Skin epidermis (tissue), 12 donors: Measurements from ENCODE around the gene SH2D4B.

Experiments used
- H3K27ac ChIP-seq, 21 experiments: fragments of 200-600 bp; sonication (generic) in 11 of 21; one replicate each; pipeline ENCODE4 v1.5.0; 2020; ENCODE audit warnings: mild to moderate bottlenecking in 3 of 21, inconsistent platforms in 2 of 21, moderate library complexity in 2 of 21
- H3K4me3 ChIP-seq, 7 experiments: fragments of 200-600 bp; sonication (generic) in 2 of 7; one replicate each; pipeline ENCODE4 v1.5.0; 2020; ENCODE audit warnings: inconsistent platforms in 2 of 7, mild to moderate bottlenecking in 2 of 7, moderate library complexity in 1 of 7

Gene SH2D4B

GRCh38 chr10:80609331-80609730 lies 71.6 kb downstream of the SH2D4B start:
- no peak overlapping the region for H3K4me3 ChIP-seq
- no peak overlapping the region for H3K27ac ChIP-seq

GRCh38 chr10:80611481-80612185 lies 73.9 kb downstream of the SH2D4B start:
- Histone ChIP-seq H3K4me3 (no peak overlapping the region), H3K27ac (no peak overlapping the region)

DNA sequence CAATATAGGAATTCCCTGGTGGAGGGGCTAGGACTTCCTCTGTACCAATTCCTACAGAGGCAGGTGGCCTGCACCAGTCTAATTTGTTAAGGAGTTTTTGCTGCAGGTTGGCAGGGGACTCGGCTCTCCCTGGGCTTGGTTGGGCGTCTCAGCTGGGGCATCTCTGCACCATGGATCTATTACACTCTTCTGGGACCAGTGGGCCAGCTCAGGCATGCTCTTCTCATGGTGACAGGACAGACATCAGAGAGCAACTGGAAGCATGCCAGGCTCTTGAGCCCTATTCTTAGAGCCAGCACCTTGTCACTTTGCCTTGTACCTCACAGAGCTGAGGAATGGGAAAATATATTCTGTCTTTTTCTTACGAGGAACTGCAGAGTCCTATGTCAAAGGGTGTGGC lies 74.6 kb downstream of the SH2D4B start:
- Histone ChIP-seq H3K27ac (no peak overlapping the region), H3K4me3 (no peak overlapping the region)

GRCh38 chr10:80613466-80614170 lies 75.9 kb downstream of the SH2D4B start:
- Histone ChIP-seq H3K27ac (no peak overlapping the region), H3K4me3 (no peak overlapping the region)

DNA sequence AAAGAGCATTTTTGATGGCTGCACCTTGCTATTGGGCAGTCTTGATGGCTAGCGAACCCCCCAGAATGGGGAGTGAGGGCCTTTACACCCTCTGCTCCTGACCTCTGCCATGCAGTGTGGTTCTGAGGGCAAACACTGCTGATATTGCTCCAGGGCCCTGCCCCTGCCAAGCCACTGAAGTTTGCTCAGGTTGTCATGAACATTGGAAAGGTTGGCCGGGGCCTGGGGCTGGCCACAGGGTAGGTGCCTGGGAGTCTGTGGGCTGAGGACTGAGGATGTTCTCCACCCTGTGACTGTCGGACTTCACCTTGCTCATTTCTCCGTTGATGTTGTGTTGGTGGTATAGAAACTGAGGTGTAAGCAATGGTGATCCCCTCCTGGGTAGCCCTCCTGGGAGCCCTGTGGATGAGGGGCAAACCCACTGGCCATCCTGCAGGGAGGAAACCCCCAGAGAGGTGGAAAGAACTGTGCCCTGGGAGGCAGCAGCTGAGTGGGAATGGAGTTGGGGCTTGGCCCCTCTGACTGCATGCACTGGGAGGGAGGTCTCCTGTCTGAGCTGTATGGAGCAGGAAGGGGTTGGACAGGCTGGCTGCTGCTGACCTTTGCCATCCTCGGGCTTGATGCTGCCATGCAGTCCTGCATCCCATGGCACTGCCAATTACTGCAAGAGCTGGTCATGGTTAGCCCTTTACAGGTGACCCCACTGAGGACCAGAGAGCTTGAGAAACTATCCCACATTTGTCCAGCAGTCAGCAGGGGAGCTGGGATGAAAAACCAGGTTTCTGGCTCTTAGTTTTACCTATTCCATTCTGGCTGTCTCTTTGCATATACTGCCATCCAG lies 77.1 kb downstream of the SH2D4B start:
- no peak overlapping the region for H3K4me3 ChIP-seq
- no peak overlapping the region for H3K27ac ChIP-seq

- H3K4me3 ChIP-seq, result no peak overlapping the region
Measured at GRCh38 chr10:80617807-80618206, 80.1 kb downstream of the SH2D4B start.

GRCh38 chr10:80619036-80619435 lies 81.3 kb downstream of the SH2D4B start:
- Histone ChIP-seq H3K4me3 (no peak overlapping the region), H3K27ac (no peak overlapping the region)

More at GRCh38 chr10:80617807-80618206, 80.1 kb downstream of the SH2D4B start:
- no peak overlapping the region for H3K27ac ChIP-seq

DNA sequence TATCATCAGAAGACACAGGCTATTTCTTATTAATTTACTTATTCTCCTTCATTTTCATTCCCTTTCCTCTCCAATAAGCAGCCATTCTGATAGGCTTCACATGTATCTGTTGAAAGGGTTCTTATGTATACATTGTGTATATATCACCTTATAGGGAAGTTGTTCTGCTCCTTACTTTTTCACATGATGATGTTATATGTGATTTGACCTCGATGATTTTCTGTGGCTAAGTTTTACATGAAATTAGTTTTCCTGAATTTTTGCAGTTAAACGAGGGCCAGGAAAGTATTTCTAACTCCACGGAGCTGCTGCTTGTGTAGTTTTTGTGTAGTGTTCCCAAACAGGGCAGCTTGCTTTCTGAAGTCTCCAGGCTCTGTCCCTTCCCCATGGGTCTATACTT lies 84.5 kb downstream of the SH2D4B start:
- no peak overlapping the region for H3K27ac ChIP-seq

DNA sequence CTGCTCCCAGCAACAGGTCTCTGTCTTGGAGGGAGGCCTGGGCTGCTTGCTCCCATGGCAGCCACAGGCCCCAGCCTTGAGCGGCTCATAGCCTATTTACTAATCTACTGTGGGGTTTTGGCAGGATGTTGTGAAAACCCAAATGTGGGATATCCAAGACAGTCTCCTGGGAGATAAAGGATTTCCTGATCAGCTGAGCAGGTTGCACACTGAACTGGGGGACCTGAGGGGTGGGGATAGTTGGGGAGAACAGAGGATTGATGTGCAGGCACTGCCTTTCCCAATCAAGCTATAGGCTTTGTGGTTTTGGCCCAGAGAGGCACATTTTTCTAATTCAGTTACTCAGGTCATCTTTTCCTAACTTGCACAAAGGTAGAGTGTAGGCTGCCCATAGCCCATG lies 92.6 kb downstream of the SH2D4B start:
- H3K27ac ChIP-seq, result no peak overlapping the region

More for the DNA sequence above, 84.5 kb downstream of the SH2D4B start:
- H3K4me3 ChIP-seq, result no peak overlapping the region

DNA sequence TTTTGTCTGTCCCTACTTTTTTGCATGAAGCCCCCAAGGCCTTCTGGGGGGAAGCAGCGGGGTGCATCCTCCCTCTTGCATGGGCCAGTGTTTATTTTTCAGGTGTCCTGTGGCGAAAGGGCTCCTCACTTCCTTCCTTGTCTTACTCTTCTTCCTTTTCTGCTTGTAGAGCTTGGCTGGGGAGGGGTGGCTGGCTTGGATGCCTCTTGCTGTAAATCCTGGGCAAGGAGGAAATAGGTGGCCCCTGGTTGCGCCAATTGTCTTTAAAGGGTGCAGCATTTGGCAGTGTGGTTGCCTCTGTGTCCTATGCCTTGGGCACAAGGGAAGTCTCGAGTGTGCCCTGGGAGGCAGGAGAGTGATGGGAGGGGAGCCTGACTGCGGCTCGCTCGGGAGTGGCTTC lies 95.0 kb downstream of the SH2D4B start:
- H3K27ac ChIP-seq, result no peak overlapping the region
- H3K4me3 ChIP-seq, result no peak overlapping the region

More for the DNA sequence above, 92.6 kb downstream of the SH2D4B start:
- no peak overlapping the region for H3K4me3 ChIP-seq

GRCh38 chr10:80633383-80633860 lies 95.7 kb downstream of the SH2D4B start:
- Histone ChIP-seq H3K4me3 (no peak overlapping the region), H3K27ac (no peak overlapping the region)

GRCh38 chr10:80633910-80634309 lies 96.2 kb downstream of the SH2D4B start:
- no peak overlapping the region for H3K4me3 ChIP-seq
- no peak overlapping the region for H3K27ac ChIP-seq

DNA sequence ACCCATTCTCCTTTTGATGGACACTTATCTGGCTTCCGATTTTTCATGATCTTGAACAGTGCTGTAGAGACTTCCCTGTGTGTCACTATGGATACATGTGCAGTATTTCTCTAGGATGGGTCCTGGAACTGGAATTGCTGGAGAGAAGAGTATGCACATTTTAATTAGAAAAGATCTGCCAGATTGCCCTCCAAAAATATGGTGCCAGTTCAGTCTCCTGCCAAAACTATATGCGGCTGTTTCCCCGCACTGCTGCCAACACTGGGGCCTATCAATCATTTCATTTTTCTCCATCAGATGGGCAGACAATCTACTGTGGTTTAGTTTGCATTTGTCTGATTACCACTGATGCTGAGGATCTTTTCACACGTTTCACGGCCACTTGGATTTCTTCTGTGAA lies 105.0 kb downstream of the SH2D4B start:
- Histone ChIP-seq H3K4me3 (no peak overlapping the region), H3K27ac (no peak overlapping the region)

DNA sequence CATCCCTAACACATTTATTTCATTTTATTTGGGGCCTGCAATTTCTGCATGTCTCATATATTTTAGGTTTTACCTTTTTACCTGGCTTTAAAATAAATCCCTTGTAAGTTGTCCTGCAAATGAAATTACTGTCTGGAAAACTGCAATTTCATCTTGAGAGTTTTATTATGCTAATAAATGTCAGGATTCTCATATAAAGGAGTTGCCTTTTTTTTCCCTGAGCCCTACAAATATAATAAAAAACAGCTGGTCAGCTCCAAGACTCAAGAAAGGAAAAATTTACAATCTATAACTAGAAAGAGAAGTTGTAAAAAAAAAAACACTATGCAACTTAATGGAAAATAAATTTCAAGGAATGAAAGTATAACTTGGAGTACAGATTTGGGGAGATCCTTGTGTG lies 108.7 kb downstream of the SH2D4B start:
- no peak overlapping the region for H3K4me3 ChIP-seq
- H3K27ac ChIP-seq, result no peak overlapping the region

DNA sequence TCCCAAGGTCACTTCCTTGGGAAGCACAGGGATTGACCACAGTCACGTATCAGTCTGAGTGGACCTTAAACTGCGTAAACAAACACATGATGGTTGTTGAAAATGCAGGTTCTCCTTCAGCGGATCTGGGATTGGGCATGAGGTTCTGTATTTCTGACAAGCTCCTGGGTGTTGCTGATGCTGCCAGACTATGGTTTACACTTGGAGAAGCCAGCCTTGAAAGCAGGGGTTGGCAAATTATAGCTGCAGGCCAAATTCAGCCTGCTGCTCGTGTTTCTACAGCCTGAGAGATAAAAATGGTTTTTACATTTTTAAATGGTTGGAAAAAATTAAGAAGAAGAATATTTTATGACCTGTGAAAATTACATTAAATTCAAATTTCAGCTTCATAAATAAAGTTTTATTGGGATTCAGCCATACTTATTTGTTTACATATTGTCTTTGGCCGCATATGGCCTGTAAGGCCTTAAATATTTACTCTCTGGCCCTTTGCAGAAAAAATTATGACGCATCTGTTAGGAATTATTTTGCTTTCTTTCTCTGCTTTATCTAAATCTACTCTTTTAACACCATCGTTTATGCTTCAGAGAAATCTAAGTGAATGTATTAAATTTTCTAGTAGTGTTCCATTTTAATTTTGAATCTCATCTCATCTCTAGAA lies 109.6 kb downstream of the SH2D4B start:
- Histone ChIP-seq H3K4me3 (no peak overlapping the region), H3K27ac (no peak overlapping the region)

DNA sequence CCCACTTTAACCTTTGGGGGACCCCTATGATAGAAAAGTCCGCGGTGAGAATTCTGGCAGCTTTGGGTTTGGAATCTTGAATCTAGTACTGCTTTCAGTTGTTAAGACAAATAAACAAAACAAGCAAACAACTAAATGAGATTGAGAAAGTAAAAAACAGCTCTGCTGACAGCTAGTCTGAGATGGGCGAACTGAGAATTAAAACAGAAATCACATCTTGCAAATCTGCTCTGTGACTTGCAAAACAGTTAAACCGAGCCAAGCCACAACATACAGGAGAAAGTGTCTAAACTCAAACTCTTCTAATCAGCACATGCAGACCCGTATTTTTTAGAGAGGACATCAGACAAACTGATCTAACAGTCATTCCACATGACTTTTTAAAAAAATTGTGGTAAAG lies 110.4 kb downstream of the SH2D4B start:
- Histone ChIP-seq H3K27ac (no peak overlapping the region), H3K4me3 (no peak overlapping the region)

DNA sequence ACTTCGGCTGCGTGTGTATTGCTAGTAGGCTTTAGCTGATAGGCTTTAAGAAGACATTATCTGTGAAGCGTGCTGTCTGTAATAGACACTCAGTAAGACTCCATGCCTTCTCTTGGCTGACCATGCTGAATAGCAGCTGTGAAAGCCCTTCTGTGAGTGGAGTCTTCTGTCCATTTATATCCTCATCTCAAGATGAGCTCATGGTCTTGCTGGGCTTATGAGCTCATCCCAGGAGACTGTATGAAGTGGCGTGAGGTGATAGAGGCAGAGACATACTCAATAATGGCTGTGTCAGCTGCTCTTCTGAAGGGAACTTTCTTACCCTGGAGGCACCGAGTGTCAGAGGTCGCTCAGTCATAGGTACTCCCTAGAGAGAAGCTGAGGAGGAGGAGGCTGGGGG lies 111.5 kb downstream of the SH2D4B start:
- Histone ChIP-seq H3K4me3 (no peak overlapping the region), H3K27ac (no peak overlapping the region)

GRCh38 chr10:80655898-80656297 lies 118.2 kb downstream of the SH2D4B start:
- Histone ChIP-seq H3K27ac (no peak overlapping the region), H3K4me3 (no peak overlapping the region)

GRCh38 chr10:80658068-80658467 lies 120.4 kb downstream of the SH2D4B start:
- Histone ChIP-seq H3K4me3 (no peak overlapping the region), H3K27ac (no peak overlapping the region)

GRCh38 chr10:80659289-80659688 lies 121.6 kb downstream of the SH2D4B start:
- H3K27ac ChIP-seq, result no peak overlapping the region

More at GRCh38 chr10:80659289-80659688, 121.6 kb downstream of the SH2D4B start:
- no peak overlapping the region for H3K4me3 ChIP-seq
